Hindlimb muscle (tissue), 1 donor: ENCODE data around the gene POLRMT. TPM values are rescaled to one million over a fixed set of nuclear protein-coding genes. Genes with fewer than 3 reads are reported as not detected.
A peak's percentile ranks its signal among the peaks of the same experiment; 100 is the strongest.
"Not testable (repeated sequence)": the region's sequence is repeated elsewhere in the genome, so short reads cannot be mapped to it uniquely, and the experiment has no call there.

Source experiments
- DNase-seq: peaks from one replicate; pipeline ENCODE4 v3.0.0-alpha.2; 2013
- polyA plus RNA-seq: library from polyadenylated mRNA; unstranded; fragments of 120-200 nt; gene quantifications from one replicate; pipeline ENCODE4 v1.2.1, GENCODE V29; 2013; ENCODE audit not compliant: insufficient read length

POLRMT gene
- polyA plus RNA-seq, 1 donor: 36.0 TPM

DNA sequence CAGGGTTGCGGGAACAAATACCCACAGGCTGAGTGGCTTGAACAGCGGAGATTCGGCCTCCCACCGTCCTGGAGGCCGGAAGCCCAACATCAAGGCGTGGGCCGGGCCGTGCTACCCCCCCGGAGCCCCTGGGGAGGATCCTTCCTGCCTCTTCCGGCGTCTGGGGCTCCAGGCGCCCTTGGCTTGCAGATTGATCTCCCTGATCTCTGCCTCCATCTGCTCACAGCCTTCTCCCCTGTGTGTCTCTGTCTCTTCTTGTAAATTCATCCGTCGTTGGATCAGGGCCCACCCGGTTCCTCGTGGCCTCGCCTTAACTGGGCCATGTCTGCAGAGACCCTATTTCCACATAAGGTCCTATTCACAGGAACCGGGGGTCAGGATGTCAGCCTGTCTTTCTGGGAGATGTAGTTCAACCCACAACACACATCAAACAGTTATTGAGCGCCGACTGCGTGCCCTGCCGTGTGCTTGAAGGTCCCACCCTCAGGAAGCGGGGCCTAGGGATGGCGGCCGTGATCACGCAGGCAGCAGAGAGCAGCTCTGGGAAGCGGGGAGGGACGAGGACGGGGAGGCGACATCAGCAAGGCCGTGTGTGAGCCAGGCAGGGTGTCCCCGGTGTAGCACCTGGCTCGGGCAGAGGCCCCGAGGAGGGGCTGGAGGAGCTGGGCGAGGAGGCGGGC lies 22.4 kb downstream of the POLRMT start:
- peak; percentile 46 for DNase-seq

DNA sequence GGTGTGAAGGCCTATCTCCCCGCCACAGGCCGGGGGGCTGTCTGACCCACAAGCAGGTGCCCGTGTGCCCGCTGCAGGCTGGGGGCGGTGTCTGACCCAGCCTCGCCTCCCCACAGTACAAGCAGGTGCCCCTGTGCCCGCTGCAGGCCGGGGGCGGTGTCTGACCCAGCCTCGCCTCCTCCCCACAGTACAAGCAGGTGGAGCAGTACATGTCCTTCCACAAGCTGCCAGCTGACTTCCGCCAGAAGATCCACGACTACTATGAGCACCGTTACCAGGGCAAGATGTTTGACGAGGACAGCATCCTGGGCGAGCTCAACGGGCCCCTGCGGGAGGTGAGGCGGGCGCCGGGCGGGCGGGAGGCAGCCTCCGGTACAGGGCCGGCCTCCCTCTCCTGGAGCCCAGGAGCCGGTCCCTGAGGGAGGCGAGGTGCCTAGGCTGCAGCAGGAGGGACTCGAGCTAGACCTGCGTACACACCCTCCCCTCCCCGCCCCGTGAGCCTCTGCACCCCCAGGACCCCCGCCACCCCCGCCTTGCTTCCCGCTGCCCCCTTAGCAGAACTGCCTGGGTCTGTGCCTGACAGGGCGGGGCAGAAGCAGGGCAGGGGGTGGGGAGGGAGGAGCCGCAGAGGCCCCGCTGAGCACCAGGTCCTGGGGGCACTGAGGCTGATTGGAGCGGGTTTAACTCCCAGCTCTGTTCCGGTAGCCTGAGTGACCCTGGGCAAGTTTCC lies 23.1 kb downstream of the POLRMT start:
- DNase-seq: no peak

DNA sequence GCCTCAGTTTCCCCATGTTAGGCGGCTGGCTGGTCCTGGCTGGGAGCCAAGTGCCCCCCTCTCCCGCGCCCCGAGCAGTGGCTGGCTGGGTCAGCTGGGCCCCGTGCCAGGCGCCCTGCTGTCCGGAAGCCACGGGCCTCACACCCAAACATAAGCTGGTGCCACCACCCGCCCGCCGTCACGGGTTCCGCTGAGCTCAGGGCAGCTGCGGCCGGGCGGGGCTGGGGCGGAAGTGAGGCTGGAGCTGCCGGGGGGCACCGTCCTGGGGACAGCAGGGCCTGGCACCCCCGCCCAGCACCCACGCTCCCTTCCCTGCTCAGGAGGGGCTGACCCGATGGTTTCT lies 24.4 kb downstream of the POLRMT start:
- DNase-seq: no peak

DNA sequence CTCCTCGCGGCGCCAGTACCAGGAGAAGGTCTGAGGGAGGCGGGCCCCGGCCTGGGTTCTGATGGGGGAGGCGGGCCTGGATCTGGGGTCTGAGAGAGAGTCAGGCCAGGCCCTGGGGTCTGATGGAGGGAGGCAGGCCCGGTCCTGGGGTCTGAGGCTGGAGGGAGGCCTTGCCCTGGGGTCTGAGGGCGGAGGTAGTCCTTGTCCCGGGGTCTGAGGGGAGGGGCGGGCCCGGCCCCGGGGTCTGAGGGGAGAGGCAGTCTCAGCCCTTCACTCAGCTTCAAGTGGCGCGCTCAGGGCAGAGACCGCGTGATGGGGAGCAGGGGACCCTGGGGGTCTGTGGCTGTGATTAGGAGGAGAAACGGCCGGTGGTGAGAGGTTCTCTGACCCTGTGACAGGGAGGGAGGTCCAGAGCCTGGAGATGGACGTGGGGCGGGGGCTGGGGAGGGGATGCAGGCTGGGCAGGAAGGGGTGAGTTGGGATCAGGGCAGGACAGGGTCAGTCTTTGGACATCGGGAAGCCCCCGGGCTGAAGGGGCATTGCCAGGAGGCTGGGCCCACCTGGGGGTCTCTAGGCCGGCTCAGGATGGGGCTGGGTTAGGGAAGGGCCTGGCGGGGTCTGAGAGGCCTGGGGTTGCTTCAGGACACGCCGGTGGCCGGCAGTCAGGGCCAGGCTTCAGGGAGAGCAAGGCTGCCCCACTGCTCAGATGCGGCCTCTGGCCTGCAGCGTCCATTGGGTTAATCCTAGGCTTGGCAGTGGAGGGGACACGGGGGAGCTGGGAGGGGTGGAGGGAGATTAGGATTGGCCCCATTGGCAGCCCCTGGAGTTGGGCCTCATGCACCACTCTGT lies 25.0 kb downstream of the POLRMT start:
- no peak for DNase-seq

DNA sequence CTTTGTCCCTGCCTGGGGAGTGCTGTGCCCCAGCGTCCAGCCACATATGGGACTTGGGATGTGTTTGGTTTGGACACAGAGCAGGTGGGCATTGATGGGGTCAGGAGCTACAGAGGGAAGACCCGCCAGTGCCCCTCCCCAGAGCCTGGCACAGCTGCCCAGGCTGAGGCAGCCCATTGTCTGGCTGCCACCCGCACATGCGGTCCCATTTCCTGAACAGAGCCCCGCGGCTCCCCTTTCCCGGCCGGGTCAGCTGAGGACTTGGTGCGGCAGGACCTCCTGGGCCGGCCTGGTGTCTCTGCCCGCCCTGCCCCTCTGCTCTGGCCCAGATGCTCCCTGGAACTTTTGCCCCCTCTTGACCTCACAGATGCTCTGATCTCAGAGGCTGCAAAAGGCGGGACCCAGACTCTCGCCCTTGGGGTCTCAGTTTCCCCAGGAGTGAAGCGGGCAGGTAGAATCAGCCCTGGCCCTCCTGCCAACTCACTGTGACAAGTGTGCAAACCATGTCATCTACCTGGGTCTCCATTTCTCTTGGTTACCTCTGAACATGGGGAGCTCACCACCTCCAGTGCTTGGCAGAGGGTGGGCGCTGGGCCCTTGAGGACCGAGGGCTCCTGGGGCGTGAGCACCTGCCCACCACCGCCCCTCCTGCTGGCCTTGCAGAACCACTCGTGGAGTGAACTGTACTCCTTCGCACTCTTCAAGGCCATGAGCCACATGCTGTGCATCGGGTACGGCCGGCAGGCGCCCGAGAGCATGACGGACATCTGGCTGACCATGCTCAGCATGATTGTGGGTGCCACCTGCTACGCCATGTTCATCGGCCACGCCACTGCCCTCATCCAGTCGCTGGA lies 25.8 kb downstream of the POLRMT start:
- no peak for DNase-seq

DNA sequence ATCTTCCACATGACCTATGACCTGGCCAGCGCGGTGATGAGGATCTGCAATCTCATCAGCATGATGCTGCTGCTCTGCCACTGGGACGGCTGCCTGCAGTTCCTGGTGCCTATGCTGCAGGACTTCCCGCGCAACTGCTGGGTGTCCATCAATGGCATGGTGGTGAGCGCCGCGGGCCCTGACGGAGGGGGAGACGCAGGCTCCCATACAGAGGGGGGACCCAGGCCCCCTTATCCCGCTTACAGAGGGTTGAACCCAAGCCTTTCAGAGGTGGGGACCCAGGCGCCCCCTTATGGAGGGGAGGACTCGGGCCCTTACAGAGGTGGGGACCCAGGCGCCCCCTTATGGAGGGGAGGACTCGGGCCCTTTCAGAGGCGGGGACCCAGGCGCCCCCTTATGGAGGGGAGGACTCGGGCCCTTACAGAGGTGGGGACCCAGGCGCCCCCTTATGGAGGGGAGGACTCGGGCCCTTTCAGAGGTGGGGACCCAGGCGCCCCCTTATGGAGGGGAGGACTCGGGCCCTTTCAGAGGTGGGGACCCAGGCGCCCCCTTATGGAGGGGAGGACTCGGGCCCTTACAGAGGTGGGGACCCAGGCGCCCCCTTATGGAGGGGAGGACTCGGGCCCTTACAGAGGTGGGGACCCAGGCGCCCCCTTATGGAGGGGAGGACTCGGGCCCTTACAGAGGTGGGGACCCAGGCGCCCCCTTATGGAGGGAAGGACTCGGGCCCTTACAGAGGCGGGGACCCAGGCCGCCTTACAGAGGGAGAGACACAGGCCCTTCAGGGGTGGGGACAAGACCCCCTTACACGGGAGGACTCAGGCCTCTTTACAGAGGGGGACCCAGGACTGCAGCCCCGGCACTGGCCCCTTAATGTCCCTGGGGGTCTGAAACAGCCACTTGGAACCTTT lies 28.0 kb downstream of the POLRMT start:
- DNase-seq: not testable (repeated sequence)

DNA sequence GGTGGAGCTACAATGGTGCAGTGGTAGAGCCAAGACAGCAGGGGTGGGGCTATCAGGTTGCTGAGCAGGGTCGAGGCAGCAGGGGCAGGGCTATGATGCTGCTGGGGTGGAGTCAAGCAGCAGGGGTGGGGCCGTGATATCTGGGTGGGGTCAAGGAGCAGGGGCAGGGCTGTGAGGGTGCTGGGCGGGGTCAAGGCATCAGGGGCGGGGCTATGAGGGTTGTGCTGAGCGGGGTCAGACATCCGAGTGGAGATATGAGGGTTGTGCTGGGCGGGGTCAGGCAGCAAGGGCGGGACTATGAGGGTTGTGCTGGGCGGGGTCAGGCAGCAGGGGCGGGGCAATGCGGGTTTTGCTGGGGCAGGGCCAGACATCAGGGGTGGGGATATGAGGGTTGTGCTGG lies 29.0 kb downstream of the POLRMT start:
- no peak for DNase-seq

DNA sequence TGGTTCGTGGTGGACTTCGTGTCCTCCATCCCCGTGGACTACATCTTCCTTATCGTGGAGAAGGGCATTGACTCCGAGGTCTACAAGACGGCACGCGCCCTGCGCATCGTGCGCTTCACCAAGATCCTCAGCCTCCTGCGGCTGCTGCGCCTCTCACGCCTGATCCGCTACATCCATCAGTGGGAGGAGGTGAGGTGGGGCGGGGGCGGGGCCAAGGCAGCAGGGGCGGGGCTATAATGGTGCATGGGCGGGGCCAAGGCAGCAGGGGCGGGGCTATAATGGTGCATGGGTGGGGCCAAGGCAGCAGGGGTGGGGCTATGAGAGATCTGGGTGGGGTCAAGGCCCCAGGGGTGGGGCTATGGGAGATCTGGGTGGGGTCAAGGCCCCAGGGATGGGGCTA lies 29.6 kb downstream of the POLRMT start:
- DNase-seq: not testable (repeated sequence)

DNA sequence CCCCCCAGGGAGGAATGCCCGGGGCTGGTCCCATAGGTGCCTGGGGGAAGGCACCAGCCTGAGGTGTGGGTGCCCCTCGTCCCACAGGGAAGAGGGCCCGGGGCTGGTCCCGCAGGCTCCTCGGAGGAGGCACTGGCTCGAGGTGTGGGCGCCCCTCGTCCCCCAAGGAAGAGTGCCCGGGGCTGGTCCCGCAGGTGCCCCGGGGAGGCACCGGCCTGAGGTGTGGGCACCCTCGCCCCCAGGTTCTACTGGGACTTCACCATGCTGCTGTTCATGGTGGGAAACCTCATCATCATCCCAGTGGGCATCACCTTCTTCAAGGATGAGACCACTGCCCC lies 30.1 kb downstream of the POLRMT start:
- DNase-seq: not testable (repeated sequence)

DNA sequence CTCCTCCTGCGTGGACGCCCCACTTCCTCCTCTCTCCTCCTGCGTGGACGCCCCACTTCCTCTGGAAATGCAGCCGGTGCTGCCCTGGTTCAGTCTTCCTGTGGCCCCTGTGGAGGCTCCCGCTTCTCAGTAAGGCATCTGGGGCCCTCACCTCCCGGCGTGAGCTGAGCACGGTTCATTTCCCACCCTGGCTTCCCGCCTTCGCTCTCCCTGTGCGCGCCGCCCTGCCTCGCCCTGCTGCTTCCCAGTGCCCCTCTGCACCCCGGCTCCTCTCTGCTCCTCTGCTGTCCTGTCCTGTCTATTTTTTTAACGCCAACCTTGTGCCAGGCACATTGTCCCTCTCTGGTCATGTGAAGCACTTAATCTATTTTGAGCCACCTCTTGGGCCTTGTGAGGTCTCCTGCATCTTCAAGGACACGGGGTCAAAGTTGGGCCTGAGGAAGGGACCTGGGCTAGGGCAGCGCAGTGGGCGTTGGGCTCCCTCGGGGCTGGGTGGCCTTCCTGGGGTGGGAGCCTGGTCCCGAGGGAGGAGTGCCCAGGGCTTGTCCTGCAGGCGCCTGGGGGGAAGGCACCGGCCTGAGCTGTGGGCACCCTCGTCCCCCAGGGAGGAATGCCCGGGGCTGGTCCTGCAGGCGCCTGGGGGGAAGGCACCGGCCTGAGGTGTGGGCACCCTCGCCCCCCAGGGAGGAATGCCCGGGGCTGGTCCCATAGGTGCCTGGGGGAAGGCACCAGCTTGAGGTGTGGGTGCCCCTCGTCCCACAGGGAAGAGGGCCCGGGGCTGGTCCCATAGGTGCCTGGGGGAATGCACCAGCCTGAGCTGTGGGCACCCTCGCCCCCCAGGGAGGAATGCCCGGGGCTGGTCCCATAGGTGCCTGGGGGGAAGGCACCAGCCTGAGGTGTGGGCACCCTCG lies 30.7 kb downstream of the POLRMT start:
- no peak for DNase-seq

DNA sequence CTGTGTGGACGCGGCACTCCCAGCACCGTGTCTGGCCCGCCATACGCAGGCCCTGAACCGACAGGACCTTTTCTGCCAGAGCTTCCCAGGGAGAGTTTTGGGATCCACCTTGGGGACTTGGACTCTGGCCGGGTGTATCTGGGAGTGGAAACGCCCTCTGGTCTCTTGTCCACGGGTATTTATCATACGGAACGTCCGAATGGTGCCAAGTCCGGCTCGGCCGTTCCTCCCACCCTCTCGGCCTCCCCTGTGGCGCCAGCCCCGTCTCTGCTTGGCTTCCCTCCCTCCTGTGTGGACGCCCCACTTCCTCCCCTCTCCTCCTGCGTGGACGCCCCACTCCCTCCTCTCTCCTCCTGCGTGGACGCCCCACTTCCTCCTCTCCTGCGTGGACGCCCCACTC lies 31.5 kb downstream of the POLRMT start:
- no peak for DNase-seq

DNA sequence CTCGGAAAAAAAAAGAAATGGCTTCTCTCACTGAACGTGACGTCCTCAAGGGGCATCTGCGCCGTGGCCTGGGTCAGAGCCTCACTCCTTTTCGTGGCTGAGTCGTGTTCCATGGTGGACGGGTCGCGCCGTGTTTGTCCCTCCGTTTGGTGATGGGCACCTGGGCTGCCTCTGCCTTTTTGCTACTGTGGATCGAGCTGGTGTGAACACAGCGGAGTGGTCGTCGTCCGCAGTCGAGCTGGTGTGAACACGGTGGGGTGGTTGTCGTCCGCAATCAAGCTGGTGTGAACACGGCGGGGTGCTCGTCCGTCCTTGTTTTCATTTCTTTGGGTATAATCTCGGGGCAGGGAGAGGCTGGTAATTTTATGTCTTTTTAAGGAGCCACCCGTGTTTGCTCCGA lies 32.0 kb downstream of the POLRMT start:
- no peak for DNase-seq

DNA sequence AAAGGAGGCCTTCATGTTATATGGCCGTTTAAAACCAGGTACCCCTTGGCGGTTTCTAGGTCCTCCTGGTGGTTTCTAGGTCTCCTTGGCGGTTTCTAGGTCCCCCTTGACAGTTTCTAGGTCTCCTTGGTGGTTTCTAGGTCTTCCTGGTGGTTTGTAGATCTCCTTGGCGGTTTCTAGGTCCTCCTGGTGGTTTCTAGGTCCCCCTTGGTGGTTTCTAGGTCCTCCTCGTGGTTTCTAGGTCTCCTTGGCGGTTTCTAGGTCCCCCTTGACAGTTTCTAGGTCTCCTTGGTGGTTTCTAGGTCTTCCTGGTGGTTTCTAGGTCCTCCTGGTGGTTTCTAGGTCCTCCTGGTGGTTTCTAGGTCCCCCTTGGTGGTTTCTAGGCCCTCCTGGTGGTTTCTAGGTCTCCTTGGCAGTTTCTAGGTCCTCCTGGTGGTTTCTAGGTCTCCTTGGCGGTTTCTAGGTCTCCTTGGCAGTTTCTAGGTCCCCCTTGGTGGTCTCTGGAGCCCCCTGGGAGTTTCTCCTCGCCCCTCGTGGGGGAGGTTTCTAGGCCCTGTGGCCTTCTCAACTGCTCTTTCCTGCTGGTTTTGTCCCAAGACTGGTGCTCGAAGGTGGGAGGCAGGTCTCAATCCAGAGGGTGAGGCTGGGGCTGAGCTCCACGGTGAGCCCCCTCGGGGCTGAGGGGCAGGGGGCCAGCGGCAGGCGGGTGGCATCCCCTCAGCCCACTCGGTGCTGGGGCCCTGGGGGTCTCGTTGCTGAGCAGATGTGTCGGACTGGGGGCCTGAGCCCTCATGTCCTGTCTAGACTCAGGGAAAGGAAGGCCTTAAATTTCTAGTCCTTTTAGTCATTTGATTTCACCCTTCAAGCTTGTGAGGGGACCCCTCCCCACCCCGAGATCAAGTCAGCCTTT lies 35.7 kb downstream of the POLRMT start:
- no peak for DNase-seq

DNA sequence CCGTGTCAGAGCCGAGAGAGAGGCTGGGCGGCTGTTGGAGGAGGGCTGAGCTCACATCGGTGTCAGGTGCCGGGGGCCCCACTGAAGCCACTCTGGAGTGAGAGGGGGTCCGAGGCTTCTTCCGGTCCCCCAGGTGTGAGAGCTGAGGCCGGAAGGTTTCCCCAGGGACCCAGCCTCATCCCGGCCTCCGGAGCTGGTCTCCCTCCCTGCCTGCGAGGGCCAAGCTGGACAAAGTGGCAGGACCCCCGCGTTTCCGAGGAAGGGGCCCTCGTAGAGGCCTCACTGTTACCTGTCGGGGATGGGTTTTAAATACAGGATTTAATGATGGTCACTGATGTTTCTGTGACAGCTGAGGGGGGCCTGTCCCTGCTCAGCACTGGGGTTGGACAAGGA lies 37.1 kb downstream of the POLRMT start:
- DNase-seq: no peak

DNA sequence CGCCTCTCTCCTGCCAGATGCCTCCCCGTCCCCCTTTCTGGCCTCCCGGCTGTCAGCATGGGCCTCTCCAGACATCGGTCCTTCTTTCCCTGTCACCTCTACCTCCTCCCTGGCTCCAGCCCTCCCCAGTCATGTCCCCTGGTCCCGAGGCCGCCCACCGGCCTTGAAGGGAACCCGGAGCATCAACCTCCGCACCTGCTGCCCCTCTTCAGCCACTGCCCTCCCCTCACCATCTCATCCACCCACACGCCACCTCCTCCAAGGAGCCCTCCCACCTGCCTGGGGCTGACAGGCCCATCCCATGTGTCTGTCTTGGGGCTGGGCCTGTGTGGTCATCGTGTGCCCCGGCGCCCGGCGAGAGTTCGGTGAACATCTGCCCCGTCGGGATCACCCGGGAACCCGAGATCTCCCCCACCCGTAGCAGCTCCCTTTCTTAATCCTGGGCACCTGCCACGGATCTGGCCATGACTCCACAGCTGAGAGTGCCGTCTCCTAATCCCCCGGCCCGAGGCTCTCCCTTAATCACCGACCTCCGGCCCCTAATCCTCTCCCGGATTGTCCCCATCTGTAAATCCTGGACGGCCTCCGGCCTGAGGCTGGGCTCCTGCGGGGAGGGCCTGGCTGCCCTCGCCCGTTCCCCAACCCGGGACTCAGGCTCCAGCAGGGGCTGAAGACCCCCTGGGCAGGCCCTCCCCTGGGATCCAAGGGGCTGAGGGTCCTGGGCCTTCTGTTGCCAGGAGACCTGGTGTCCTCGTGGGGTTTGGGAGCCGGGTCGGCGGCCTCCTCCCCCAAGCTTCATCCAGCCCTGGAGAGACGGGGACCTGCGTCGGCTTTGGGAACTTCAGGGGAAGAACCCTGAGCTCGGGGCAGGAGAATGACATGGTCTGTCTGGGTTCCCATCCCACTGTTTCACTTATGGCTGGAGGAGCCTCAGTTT lies 37.7 kb downstream of the POLRMT start:
- DNase-seq: no peak

DNA sequence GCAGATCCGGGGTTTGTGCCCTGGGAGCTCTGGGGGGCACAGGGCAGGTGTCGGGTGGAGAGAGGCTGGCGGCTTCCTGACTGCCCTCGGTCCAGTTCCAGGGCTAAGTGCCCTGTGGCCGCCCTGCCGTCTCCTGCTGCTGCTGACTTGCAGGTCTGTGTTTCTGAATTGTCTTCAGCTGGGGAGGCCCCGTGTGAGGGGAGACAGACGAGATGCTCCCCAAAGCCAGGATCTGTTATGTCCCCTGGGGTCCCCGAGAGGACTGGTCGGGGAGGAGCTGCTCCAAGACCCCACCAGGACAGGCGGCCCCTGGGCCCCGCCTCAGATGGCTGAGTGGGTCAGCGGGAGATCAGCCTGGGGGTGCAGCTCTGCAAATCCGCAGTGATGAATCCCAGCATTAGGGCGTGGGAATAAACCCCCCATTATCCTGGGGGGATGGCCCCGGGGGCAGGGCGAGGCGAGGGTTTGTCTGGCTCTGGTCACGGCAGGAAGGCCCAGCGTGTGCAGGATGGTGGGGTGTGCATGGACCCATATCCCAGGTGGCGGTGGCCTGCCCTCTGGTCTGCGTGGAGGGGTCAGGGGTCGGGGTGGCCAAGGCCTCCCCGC lies 39.0 kb downstream of the POLRMT start:
- no peak for DNase-seq

DNA sequence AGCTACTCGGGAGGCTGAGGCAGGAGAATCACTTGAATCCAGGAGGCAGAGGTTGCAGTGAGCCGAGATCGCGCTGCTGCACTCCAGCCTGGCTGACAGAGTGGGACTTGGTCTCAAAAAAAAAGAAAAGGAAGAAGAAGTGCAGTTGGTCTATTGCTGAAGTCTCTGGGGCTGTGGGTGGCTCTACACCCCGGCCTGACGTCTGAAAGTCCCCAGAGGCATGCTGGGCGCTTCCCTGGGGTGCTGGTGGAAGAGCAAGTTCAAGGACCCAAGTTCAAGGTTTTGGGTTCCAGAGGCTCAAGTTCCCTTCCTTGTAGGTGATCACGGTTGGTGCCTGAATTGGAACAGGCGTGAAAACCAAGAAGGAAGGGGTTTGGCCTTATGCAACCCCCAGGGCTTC lies 39.8 kb downstream of the POLRMT start:
- DNase-seq: no peak

DNA sequence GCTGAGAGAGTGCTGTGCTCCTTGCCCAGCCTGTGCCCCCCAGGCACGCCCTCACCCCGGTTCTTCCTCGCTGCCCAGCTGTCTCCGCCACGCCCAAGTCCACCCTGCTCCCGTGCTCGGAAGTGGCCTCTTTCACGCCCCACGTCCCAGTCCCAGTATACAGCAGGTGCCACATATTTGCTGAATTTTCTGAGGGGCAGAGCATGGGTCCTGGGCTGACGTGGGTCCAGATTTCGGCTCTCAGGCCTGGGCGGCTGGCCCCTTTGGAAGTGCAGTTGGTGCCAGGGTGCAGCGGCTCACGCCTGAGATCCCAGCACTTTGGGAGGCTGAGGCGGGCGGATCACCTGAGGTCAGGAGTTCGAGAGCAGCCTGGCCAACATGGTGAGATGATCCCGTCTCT lies 40.3 kb downstream of the POLRMT start:
- no peak for DNase-seq
